HG03469 (cell line): ENCODE results near the gene NOX5.
"Not testable (repeated sequence)": the region's sequence is repeated elsewhere in the genome, so short reads cannot be mapped to it uniquely, and the experiment has no call there.

Experiments
- ATAC-seq: cut with Tn5 transposase; IDR thresholded peaks from one replicate; pipeline ENCODE4 v1.9.1; 2021; ENCODE audit warnings: mild to moderate bottlenecking, moderate library complexity, moderate number of reproducible peaks; ENCODE audit not compliant: unreplicated experiment

The NOX5 gene

GRCh38 chr15:69014454-69014853, at the start of gene NOX5:
NOX5 (plus strand) TSS chr15:69014695; CDS start chr15:69014736, 41 bp downstream.
- ATAC-seq = no peak

GRCh38 chr15:68966996-68967395, 47.5 kb upstream of the NOX5 start:
- no peak for ATAC-seq

GRCh38 chr15:68967948-68968347, 46.5 kb upstream of the NOX5 start:
- no peak for ATAC-seq

- ATAC-seq = no peak
These were observed 45.2 kb upstream of the NOX5 start for GRCh38 chr15:68969298-68969697.

- ATAC-seq = no peak
These were observed 42.1 kb upstream of the NOX5 start for GRCh38 chr15:68972201-68973065.

GRCh38 chr15:68975651-68976160, 38.8 kb upstream of the NOX5 start:
- ATAC-seq = not testable (repeated sequence)

- ATAC-seq = not testable (repeated sequence)
These were observed 37.1 kb upstream of the NOX5 start for GRCh38 chr15:68977426-68977825.

- ATAC-seq = no peak
These were observed 35.5 kb upstream of the NOX5 start for GRCh38 chr15:68979006-68979405.

- no peak for ATAC-seq
These were observed 34.7 kb upstream of the NOX5 start for GRCh38 chr15:68979816-68980215.

- no peak for ATAC-seq
These were observed 33.7 kb upstream of the NOX5 start for GRCh38 chr15:68980786-68981185.

GRCh38 chr15:68981941-68982340, 32.6 kb upstream of the NOX5 start:
- no peak for ATAC-seq

GRCh38 chr15:68982976-68983563, 31.4 kb upstream of the NOX5 start:
- no peak for ATAC-seq

- no peak for ATAC-seq
These were observed 30.5 kb upstream of the NOX5 start for GRCh38 chr15:68983961-68984481.

GRCh38 chr15:68984586-68984985, 29.9 kb upstream of the NOX5 start:
- no peak for ATAC-seq

- no peak for ATAC-seq
These were observed 29.1 kb upstream of the NOX5 start for GRCh38 chr15:68985361-68985891.

- no peak for ATAC-seq
These were observed 28.2 kb upstream of the NOX5 start for GRCh38 chr15:68986322-68986721.

GRCh38 chr15:68987120-68987519, 27.4 kb upstream of the NOX5 start:
- ATAC-seq = no peak

GRCh38 chr15:68987676-68988075, 26.8 kb upstream of the NOX5 start:
- no peak for ATAC-seq

GRCh38 chr15:68989541-68990230, 24.8 kb upstream of the NOX5 start:
- ATAC-seq = no peak

- no peak for ATAC-seq
These were observed 24.1 kb upstream of the NOX5 start for GRCh38 chr15:68990231-68990991.
